HCT116 (cell line): ENCODE measurements around the gene TEX22. TPM values are rescaled to one million over a fixed set of nuclear protein-coding genes. Genes with fewer than 3 reads are reported as not detected.

Source experiments
- ATAC-seq: fragments of 200-7000 bp; cut with Tn5 transposase; 2 replicates; pipeline ENCODE4 v1.9.1; 2020; ENCODE audit warnings: mild to moderate bottlenecking, moderate library complexity
- BruUV-seq: library from RNA; stranded (reverse); fragments of 400-500 nt; replicated peaks from 2 replicates; lab custom pipeline; 2021; lab: Mats Ljungman, UMichigan
- CTCF ChIA-PET: fragments of 300-600 bp; sonication (Branson Sonifier 250); formaldehyde crosslinking; loops from one replicate; lab custom pipeline; 2021; ENCODE audit warnings: antibody characterized with exemption; lab: Charles Lee
- POLR2A ChIA-PET: fragments of 300-600, 350-600 bp; sonication (Branson Sonifier 250); formaldehyde crosslinking; loops from one replicate; lab custom pipeline; 2021; ENCODE audit warnings: antibody characterized with exemption; lab: Charles Lee
- RAD21 ChIA-PET, 2 experiments: fragments of 300-600 bp; sonication (Branson Sonifier 250); formaldehyde crosslinking; loops; one replicate each; lab custom pipeline; 2023; ENCODE audit warnings: low total read pairs in 2 of 2; ENCODE audit not compliant: uncharacterized antibody in 2 of 2, unreplicated experiment in 2 of 2, low non-redundant PET in 1 of 2; lab: Charles Lee
- DNase-seq: peaks from one replicate; pipeline ENCODE4 v3.0.0-alpha.2; 2010; ENCODE audit warnings: low read depth, low spot score
- H2AFZ ChIP-seq: fragments of 200-600 bp; shearing (Covaris generic), sonication (generic); 2 replicates; pipeline ENCODE4 v1.6.1; 2017; ENCODE audit warnings: low read depth, mixed run types, mixed read lengths, antibody characterized with exemption, low read length; ENCODE audit not compliant: poor library complexity, severe bottlenecking
- H3K27ac ChIP-seq: 2 replicates; pipeline ENCODE4 v1.5.1; 2012; ENCODE audit warnings: low read depth, low read length
- H3K27me3 ChIP-seq: fragments of 200-600 bp; sonication (generic); 2 replicates; pipeline ENCODE4 v1.6.1; 2016; ENCODE audit warnings: mixed run types, low read length, mixed read lengths; ENCODE audit not compliant: insufficient read depth
- H3K36me3 ChIP-seq, 2 experiments: fragments of 200-500 bp in 1 of 2; fragments of 200-600 bp in 1 of 2; sonication (Bioruptor generic) in 1 of 2; sonication (generic) in 1 of 2; 2 replicates each; pipeline versions ENCODE4 v1.5.1 to v1.6.1; 2014 to 2016; ENCODE audit warnings: low read length in 2 of 2, inconsistent platforms in 1 of 2, mixed read lengths in 1 of 2, mixed run types in 1 of 2; ENCODE audit not compliant: insufficient read depth in 2 of 2, control insufficient read depth in 1 of 2
- H3K4me1 ChIP-seq, 2 experiments: fragments of 200-600 bp in 1 of 2; sonication (generic) in 1 of 2; 2 replicates each; pipeline versions ENCODE4 v1.5.1 to v1.6.1; 2012 to 2017; ENCODE audit warnings: low read length in 2 of 2, inconsistent platforms in 1 of 2, mild to moderate bottlenecking in 1 of 2, mixed read lengths in 1 of 2, mixed run types in 1 of 2, moderate library complexity in 1 of 2; ENCODE audit not compliant: insufficient read depth in 2 of 2, control insufficient read depth in 1 of 2
- H3K4me2 ChIP-seq: fragments of 200-600 bp; sonication (generic); 2 replicates; pipeline ENCODE4 v1.6.1; 2017; ENCODE audit warnings: mixed run types, low read length, mixed read lengths
- H3K4me3 ChIP-seq, 2 experiments: fragments of 200-600 bp in 1 of 2; sonication (generic) in 1 of 2; replicated peaks in 1 of 2; 2 replicates each; pipeline ENCODE4 v1.5.1; 2011 to 2016; ENCODE audit warnings: low read length in 2 of 2, control low read depth in 1 of 2, low read depth in 1 of 2, mild to moderate bottlenecking in 1 of 2, mixed read lengths in 1 of 2, mixed run types in 1 of 2
- H3K79me2 ChIP-seq: fragments of 200-600 bp; sonication (generic); 2 replicates; pipeline ENCODE4 v1.6.1; 2017; ENCODE audit warnings: mild to moderate bottlenecking, mixed run types, low read length, moderate library complexity, mixed read lengths; ENCODE audit not compliant: insufficient read depth
- H3K9ac ChIP-seq: fragments of 200-600 bp; sonication (generic); 2 replicates; pipeline ENCODE4 v1.6.1; 2016; ENCODE audit warnings: low read length, mixed read lengths
- H3K9me2 ChIP-seq: fragments of 200-600 bp; sonication (generic), shearing (Covaris generic); 2 replicates; pipeline ENCODE4 v1.6.1; 2017; ENCODE audit warnings: mixed run types, mild to moderate bottlenecking, moderate library complexity; ENCODE audit not compliant: insufficient read depth
- H3K9me3 ChIP-seq, 2 experiments: fragments of 200-500 bp in 1 of 2; fragments of 200-600 bp in 1 of 2; sonication (Bioruptor generic) in 1 of 2; sonication (generic) in 1 of 2; 2 replicates each; pipeline ENCODE4 v1.6.1; 2014 to 2017; ENCODE audit warnings: low read length in 2 of 2, mixed read lengths in 2 of 2, inconsistent platforms in 1 of 2, low read depth in 1 of 2, mild to moderate bottlenecking in 1 of 2, mixed run types in 1 of 2, moderate library complexity in 1 of 2; ENCODE audit not compliant: control insufficient read depth in 1 of 2, insufficient read depth in 1 of 2
- H4K20me1 ChIP-seq: fragments of 200-600 bp; sonication (generic), shearing (Covaris generic); 2 replicates; pipeline ENCODE4 v1.6.1; 2017; ENCODE audit warnings: mixed run types, mild to moderate bottlenecking, moderate library complexity; ENCODE audit not compliant: insufficient read depth
- CBX3 ChIP-seq: IDR thresholded peaks from 2 replicates; pipeline ENCODE4 v1.6.1; 2012; ENCODE audit warnings: low read depth
- CEBPB ChIP-seq: IDR thresholded peaks from 2 replicates; pipeline ENCODE4 v1.6.1; 2012; ENCODE audit warnings: low read depth
- EGR1 ChIP-seq: IDR thresholded peaks from 2 replicates; pipeline ENCODE4 v1.6.1; 2012; ENCODE audit warnings: low read depth
- ELF1 ChIP-seq: IDR thresholded peaks from 2 replicates; pipeline ENCODE4 v1.6.1; 2012; ENCODE audit warnings: low read depth, borderline replicate concordance
- EZH2 ChIP-seq: fragments of 200-600 bp; sonication (generic); IDR thresholded peaks from 2 replicates; pipeline ENCODE4 v1.6.1; 2017; ENCODE audit warnings: antibody characterized with exemption, mixed run types
- FOSL1 ChIP-seq: IDR thresholded peaks from 2 replicates; pipeline ENCODE4 v1.6.1; 2012; ENCODE audit warnings: low read depth
- JUND ChIP-seq: IDR thresholded peaks from 2 replicates; pipeline ENCODE4 v1.6.1; 2012
- POLR2A ChIP-seq: IDR thresholded peaks from 2 replicates; pipeline ENCODE4 v1.7.0; 2011; ENCODE audit warnings: borderline replicate concordance; ENCODE audit not compliant: insufficient read depth, insufficient read length; ENCODE audit errors: extremely low read depth
- POLR2AphosphoS5 ChIP-seq: IDR thresholded peaks from 2 replicates; pipeline ENCODE4 v1.6.1; 2011; ENCODE audit warnings: mild to moderate bottlenecking, low read depth, low read length, moderate library complexity
- RAD21 ChIP-seq: IDR thresholded peaks from 2 replicates; pipeline ENCODE4 v1.6.1; 2012; ENCODE audit warnings: low read depth, mild to moderate bottlenecking
- SIN3A ChIP-seq: IDR thresholded peaks from 2 replicates; pipeline ENCODE4 v1.6.1; 2012; ENCODE audit warnings: low read depth
- SP1 ChIP-seq: IDR thresholded peaks from 2 replicates; pipeline ENCODE4 v1.6.1; 2012; ENCODE audit warnings: low read depth
- TCF7L2 ChIP-seq: IDR thresholded peaks from 2 replicates; pipeline ENCODE4 v1.7.0; 2011; ENCODE audit warnings: borderline replicate concordance, inconsistent platforms; ENCODE audit not compliant: insufficient read depth, insufficient read length; ENCODE audit errors: extremely low read depth
- YY1 ChIP-seq: IDR thresholded peaks from 2 replicates; pipeline ENCODE4 v1.6.1; 2011; ENCODE audit warnings: low read length, low read depth, moderate library complexity, mild to moderate bottlenecking; ENCODE audit not compliant: insufficient replicate concordance; ENCODE audit errors: extremely low read depth
- ZFX ChIP-seq: fragments of 450-650 bp; IDR thresholded peaks from 2 replicates; pipeline ENCODE4 v1.6.1; 2017
- ZNF274 ChIP-seq: fragments of 200-500 bp; sonication (Bioruptor generic); IDR thresholded peaks from 2 replicates; pipeline ENCODE4 v1.6.1; 2014; ENCODE audit warnings: mild to moderate bottlenecking, low read depth, low read length, inconsistent platforms
- intact Hi-C: fragments of 100-400 bp; cut with micrococcal nuclease; formaldehyde crosslinking; loops from 2 replicates; pipeline ENCODE4 v1.10.0; 2022
- total RNA-seq: library from RNA; stranded (reverse); gene quantifications from one replicate; pipeline ENCODE4 v1.2.1, GENCODE V29; 2021; ENCODE audit not compliant: unreplicated experiment
- TF ChIP-seq, protein P1 (sequence below): IDR thresholded peaks from 2 replicates; pipeline ENCODE4 v1.6.1; 2012; ENCODE audit warnings: low read depth
- TF ChIP-seq, protein P2 (sequence below): IDR thresholded peaks from 2 replicates; pipeline ENCODE4 v1.6.1; 2011; ENCODE audit warnings: mild to moderate bottlenecking, low read length, moderate library complexity; ENCODE audit not compliant: insufficient replicate concordance; ENCODE audit errors: extremely low read depth
- TF ChIP-seq, protein P3 (sequence below), 3 experiments: fragments of 200-600 bp in 1 of 3; sonication (generic) in 1 of 3; IDR thresholded peaks in 2 of 3; conservative IDR thresholded peaks in 1 of 3; 2 replicates each; pipeline ENCODE4 v1.5.1; 2012 to 2017; ENCODE audit warnings: low read depth in 2 of 3, low read length in 2 of 3, antibody characterized with exemption in 1 of 3, borderline replicate concordance in 1 of 3, control low read depth in 1 of 3, mild to moderate bottlenecking in 1 of 3, mixed read lengths in 1 of 3, mixed run types in 1 of 3, moderate library complexity in 1 of 3; ENCODE audit not compliant: insufficient read depth in 1 of 3
- TF ChIP-seq, protein P4 (sequence below): IDR thresholded peaks from 2 replicates; pipeline ENCODE4 v1.6.1; 2012

The TEX22 gene
- total RNA-seq, 1 experiment from 2014 or later: 3.8 TPM

DNA sequence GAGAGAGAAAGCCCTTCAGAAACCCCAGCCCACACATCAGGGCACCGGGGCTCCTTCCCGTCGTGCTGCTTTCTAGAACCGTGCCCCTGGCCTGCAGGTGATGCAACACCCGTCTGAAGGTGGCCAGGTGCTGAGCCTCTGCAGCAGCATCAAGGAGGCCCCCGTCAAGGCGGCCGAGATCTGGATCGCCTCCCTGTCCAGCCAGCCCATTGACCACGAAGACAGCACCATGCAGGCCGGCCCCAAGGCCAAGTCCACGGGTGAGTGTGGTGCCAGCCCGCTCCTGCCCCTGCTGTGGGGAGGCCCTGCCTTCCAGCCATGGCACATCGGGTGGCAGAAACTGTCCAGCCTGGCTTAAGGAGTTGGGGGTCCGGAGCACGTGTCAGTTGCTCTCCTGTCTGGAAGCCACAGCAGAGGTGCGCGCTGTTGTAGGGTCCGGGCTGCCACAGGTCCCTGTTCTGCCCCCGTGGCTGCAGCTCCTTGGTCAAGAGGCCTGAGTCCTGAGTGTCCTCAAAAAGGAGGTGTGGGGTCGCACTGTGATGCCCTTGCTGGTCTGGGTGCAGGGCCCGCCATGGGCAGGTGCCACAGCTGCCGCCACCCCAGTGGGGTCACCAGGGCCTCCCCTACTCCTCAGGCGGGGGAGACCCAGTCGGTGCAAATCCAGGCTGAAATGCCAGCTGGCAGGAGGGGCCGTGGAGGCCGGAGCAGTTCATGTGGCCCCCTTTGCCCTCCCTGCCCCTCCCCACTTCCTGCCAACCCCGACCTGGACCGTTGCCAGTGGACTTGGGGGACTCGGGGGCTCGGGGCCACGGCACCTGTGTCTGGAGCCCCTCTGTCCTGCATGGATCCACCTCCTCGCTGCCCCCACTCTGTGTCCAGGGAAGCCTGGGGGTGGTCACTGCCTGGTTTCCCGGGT lies 31.0 kb upstream of the TEX22 start:
- Histone ChIP-seq H2AFZ (no peak overlapping the region), H3K4me1 (peaks cover 5 to 7% of the 10 kb centered on the region in 2 experiments; a peak in 2 of 4 replicates), H3K4me3 (no peak overlapping the region), H4K20me1 (no peaks in the 10 kb centered on the region), H3K27me3 (no peaks in the 10 kb centered on the region), H3K36me3 (no peaks in the 10 kb centered on the region), H3K9me3 (no peaks in the 10 kb centered on the region), H3K4me2 (no peak overlapping the region), H3K9me2 (no peaks in the 10 kb centered on the region), H3K9ac (no peak overlapping the region), H3K79me2 (no peaks in the 10 kb centered on the region), H3K27ac (no peak overlapping the region)
- TF ChIP-seq ZNF274 (no peak), POLR2AphosphoS5 (no peak), ZFX (no peak), SP1 (no peak), RAD21 (no peak), ELF1 (no peak), CBX3 (no peak), TCF7L2 (no peak), JUND (no peak), FOSL1 (no peak), POLR2A (no peak), EZH2 (no peak), SIN3A (no peak), EGR1 (no peak), YY1 (no peak), CEBPB (no peak)
- TF ChIP-seq, protein P1, sequence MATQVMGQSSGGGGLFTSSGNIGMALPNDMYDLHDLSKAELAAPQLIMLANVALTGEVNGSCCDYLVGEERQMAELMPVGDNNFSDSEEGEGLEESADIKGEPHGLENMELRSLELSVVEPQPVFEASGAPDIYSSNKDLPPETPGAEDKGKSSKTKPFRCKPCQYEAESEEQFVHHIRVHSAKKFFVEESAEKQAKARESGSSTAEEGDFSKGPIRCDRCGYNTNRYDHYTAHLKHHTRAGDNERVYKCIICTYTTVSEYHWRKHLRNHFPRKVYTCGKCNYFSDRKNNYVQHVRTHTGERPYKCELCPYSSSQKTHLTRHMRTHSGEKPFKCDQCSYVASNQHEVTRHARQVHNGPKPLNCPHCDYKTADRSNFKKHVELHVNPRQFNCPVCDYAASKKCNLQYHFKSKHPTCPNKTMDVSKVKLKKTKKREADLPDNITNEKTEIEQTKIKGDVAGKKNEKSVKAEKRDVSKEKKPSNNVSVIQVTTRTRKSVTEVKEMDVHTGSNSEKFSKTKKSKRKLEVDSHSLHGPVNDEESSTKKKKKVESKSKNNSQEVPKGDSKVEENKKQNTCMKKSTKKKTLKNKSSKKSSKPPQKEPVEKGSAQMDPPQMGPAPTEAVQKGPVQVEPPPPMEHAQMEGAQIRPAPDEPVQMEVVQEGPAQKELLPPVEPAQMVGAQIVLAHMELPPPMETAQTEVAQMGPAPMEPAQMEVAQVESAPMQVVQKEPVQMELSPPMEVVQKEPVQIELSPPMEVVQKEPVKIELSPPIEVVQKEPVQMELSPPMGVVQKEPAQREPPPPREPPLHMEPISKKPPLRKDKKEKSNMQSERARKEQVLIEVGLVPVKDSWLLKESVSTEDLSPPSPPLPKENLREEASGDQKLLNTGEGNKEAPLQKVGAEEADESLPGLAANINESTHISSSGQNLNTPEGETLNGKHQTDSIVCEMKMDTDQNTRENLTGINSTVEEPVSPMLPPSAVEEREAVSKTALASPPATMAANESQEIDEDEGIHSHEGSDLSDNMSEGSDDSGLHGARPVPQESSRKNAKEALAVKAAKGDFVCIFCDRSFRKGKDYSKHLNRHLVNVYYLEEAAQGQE: no peak
- TF ChIP-seq, protein P2, sequence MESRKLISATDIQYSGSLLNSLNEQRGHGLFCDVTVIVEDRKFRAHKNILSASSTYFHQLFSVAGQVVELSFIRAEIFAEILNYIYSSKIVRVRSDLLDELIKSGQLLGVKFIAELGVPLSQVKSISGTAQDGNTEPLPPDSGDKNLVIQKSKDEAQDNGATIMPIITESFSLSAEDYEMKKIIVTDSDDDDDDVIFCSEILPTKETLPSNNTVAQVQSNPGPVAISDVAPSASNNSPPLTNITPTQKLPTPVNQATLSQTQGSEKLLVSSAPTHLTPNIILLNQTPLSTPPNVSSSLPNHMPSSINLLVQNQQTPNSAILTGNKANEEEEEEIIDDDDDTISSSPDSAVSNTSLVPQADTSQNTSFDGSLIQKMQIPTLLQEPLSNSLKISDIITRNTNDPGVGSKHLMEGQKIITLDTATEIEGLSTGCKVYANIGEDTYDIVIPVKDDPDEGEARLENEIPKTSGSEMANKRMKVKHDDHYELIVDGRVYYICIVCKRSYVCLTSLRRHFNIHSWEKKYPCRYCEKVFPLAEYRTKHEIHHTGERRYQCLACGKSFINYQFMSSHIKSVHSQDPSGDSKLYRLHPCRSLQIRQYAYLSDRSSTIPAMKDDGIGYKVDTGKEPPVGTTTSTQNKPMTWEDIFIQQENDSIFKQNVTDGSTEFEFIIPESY: no peak
- TF ChIP-seq, protein P3, sequence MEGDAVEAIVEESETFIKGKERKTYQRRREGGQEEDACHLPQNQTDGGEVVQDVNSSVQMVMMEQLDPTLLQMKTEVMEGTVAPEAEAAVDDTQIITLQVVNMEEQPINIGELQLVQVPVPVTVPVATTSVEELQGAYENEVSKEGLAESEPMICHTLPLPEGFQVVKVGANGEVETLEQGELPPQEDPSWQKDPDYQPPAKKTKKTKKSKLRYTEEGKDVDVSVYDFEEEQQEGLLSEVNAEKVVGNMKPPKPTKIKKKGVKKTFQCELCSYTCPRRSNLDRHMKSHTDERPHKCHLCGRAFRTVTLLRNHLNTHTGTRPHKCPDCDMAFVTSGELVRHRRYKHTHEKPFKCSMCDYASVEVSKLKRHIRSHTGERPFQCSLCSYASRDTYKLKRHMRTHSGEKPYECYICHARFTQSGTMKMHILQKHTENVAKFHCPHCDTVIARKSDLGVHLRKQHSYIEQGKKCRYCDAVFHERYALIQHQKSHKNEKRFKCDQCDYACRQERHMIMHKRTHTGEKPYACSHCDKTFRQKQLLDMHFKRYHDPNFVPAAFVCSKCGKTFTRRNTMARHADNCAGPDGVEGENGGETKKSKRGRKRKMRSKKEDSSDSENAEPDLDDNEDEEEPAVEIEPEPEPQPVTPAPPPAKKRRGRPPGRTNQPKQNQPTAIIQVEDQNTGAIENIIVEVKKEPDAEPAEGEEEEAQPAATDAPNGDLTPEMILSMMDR (IDR thresholded peaks at IDR 0.05 in 2 of 3, conservative IDR thresholded peaks at IDR 0.05 in 1 of 3; ENCODE audit: borderline replicate concordance in 1 of 3, insufficient read depth in 1 of 3, low read depth in 2 of 3, low read length in 2 of 3): no peak
- TF ChIP-seq, protein P4, sequence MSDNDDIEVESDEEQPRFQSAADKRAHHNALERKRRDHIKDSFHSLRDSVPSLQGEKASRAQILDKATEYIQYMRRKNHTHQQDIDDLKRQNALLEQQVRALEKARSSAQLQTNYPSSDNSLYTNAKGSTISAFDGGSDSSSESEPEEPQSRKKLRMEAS: no peak
- DNase-seq (no peak), ATAC-seq (no peak)
- ChIA-PET POLR2A (no interaction called here), RAD21 (no interaction called here), CTCF (no interaction called here)
- no TSS peak for BruUV-seq
- intact Hi-C loops: no loop called here
